Activated T-cell treated with anti-CD3 and anti-CD28 coated beads for 48 hours (primary cell): ENCODE data around the gene LOXL4.

ENCODE experiments used
- DNase-seq: peaks from one replicate; pipeline ENCODE4 v3.0.0-alpha.2; 2020; ENCODE audit warnings: low read depth

Gene LOXL4

DNA sequence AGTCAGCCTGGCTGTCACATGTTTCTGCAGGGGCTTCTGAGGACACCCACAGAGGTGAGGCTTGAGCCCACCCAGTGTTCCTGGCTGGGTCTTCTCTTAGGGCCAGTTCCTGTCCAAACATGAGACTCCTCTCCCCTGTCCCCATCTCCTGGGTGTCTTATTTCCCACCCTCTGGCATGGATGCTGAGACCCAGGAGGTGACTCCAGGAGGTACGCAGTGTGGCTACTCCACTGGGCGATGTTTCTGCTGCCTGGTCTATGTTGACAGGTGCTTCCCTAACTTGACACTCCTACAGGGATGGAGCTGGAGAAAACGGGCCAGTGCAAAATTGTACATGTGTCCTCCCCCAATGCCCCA, 26.3 kb upstream of the LOXL4 start:
- DNase-seq = no peak

DNA sequence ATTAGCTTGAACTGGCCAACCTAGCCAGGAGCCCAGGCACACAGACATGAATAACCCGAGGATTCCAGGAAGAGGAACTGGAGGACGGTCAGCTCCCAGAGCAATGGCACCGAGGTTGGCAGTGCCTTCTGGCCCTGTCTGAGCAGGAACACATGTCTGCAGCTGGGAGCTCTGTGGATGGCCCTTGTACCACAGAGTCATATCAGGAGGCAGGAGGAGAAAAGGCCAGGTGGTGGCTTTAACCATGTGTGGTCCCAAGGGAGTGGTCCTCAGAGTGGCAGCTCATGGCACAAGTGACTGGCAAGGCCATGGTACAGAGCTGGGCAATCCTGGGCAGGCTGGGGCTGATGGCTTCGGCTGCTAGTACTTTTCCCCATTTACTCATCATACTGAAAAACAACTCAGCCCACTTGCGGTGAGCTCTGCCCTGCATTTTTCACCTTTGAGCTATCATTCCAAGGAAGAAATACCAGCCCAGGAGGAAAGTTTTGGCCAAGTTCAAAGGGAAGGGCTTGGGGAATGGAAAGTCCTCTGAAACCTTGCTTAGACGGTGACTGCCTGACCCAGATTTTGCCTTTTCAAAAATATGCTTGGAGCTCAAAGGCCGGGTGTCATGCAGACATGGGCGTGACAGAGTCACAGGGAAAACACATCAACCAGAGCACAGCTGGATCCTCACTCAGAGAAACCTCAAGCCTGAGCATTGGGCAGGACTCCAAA, 25.7 kb upstream of the LOXL4 start:
- no peak for DNase-seq

GRCh38 chr10:98292971-98293370, 25.0 kb upstream of the LOXL4 start:
- DNase-seq = no peak

DNA sequence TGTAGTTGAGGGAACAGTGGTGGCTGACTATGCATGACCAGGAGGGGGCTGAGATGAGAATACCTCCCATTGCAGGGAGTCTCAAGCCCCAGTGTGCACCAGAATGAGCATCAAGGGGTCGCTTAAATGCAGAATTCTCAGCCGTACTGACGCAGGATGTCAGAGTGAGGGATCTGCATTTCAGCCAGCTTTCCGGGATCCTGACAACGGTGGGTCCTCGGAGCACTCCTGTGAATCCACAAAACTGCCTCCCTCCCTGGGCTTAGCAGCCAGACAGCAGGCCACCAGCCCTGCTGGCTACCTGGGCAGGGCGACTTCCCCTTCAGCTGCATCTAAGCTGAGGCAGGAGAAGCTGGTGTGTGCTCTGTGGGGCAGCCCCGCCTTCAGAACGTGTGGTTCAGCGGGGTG, 21.8 kb upstream of the LOXL4 start:
- no peak for DNase-seq

GRCh38 chr10:98287321-98287720, 19.3 kb upstream of the LOXL4 start:
- no peak for DNase-seq

- no peak for DNase-seq
Observed at GRCh38 chr10:98286419-98286818, 18.4 kb upstream of the LOXL4 start.

DNA sequence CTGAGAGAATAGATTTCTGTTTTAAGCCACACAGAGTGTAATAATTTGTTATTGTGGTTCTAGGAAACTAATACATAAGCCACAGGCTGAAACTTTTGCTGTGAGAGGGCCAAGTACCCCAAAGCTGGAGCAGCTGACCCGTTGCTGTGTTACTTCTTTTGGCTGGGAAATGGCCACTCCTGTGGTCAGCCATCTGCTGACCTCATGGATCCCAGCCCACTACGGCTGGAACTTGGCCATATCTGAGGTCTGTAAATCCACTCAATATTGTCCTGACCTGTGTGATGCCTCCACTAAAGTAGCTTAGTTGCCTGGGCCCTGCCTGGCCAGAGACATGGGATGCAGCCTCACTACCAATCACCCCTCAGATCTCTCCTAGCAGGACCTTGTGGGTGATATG, 17.4 kb upstream of the LOXL4 start:
- no peak for DNase-seq

- DNase-seq = no peak
Observed at GRCh38 chr10:98276311-98276710, 8.3 kb upstream of the LOXL4 start.

DNA sequence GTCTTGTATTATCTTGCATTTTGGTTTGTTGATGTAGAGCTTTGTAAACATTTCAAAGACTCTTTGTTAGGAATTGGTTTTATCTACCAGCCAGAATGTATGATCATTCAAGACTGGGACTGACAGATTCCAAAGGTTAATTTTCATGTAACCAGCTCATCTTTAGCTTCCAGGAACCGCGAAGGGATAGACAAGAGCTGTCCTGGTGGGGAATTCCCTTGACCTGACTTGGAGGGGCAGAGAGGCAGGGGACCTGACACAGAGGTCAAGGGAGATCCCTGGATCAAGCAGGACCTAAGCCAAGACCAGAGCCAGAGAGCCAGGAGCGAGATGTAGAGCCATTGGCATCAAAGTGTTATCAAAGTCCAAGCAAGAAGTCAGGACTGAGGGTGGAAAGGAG, 6.6 kb upstream of the LOXL4 start:
- DNase-seq = no peak

DNA sequence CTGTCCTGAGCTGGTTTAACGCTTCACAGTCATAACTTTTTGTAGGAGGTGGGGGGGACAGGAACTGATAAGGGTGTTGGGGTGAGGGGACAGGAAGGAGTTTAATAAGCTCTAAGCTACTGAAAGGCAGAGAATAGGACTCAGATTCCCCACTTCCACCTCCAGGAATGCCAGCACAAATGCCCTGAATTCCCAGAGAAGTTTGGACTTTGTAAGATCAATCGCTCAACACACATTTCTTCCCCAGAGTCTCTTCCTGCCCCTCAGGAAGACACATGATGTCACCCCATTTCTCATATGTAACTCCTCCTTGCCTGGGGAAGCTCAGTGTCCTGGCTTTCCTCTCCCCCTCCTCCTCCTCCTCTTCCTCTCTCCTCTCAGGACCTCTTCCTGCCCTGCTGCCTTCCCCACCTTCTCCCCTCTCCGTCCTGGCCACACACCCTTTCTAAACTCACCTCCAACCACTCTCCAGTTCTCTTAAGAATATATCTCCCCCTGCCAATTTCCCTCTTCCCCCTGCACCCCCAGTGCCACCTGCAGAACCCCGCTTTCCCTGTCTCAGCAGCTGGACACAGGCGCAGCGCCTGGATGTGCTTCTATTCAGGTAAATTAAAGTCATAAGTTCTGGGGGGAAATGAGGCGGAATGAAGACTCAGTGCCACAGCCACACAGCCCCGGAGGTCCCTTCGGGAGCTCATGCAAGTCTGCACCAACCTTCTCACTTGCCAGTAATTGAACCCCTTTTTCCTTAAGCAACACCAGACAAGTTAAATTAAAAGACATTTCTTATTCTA, 5.3 kb upstream of the LOXL4 start:
- DNase-seq = no peak

DNA sequence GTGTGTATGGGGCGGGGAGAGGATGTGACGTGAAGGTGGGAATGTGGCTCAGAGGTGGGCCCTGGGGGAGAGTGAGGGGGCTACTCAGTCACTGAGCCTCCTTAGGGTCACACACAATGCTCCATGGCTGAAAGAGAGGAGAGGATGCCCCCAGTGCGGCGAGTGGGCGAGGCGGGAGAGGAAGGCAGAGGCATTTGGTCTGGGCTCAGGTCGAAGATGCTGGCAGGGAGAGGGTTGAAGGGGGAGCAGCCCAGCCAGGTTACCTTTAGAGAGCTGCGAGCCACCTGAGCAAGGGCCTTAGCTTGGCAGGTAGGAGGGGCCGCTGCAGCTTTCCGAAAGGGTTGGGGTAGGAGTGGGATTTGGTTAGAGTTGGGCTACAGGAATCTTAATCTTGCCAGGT, 4.7 kb upstream of the LOXL4 start:
- DNase-seq = no peak

- no peak for DNase-seq
Observed at GRCh38 chr10:98272245-98272644, 4.3 kb upstream of the LOXL4 start.

DNA sequence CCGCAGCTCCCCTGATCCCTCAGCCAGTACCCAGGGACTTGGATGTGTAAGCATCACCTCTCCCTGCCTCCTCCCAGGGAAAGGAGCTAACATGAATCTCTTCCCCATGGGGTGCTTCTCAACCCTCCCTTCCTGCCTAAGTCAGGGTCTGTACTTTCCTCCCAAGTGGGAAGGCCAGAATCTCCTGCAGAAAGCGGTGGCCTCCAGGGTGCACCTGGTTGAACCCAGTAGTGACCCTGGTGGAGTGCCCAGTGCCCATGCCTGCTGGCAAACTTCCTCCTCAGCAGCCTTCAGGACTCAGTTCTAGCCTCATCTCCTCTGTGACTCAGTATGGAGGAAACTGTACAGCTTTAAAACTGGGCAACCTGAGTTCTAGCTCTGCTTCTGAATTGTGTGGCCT, 2.8 kb upstream of the LOXL4 start:
- no peak for DNase-seq

DNA sequence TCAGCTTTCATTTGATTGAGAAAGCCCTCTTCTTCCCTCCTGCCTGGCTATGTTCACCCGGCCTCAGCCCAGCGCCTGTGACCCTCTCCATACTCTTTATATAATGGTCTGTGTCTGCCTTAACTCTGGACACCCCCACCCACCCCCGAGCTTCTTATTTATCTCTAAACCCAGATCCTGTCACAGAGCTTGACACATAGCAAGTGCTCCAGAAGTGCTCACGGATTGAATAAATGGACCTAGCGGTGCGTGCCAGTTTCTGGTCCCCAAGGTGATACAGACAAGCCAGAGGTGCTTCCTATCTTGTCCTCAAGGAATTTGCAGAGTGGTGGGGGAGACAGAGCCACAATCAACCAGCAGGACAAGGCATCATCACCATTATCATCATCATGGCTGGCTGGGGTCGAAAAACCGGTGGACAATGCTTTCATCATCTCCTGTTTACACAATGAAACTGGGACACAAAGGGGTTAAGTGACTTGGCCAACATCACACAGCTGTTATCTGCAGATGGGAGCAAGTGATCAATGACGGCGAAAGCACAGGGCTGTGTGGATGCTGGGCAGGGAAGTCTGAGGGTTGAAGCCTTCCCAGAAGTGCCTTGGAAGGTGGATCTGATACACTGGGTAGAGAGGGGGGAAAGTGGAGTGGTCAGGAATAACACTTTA, 2.2 kb upstream of the LOXL4 start:
- no peak for DNase-seq

GRCh38 chr10:98269435-98269912, 1.5 kb upstream of the LOXL4 start:
- DNase-seq = no peak

DNA sequence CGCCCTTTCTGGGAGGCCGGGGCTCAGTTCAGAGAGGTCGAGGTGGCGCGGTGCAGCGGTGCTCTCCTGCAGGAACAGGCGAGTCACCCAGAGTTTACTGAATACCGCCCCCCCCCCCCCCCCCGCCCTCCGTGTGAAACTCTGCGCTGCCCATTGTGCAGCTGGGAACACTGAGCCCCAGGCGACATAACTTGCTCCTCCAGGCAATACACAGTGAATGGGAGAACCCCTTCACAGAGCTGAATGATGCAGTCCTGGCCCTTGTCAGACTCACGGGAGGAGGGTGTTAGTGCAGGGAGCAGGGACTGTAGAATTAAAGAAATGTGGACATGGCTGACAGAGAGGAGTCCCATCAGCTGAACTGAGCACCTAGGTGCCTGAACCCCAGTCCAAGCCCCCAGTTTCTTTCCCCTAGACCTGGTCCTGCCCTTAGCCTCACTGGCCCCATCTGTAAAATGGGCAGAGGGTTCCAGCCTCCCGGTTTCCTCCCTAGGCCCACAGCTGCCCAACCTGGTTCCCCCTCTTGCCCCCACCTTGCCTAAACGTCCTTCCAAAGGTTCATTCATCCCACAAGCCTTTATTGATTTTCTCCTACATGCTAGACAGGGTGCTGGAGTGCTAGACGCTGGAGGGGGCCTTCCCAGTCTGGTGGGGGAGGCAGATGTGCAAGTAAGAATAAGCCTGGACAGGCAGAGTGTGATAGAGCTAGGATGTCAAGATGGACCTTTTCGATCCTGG, 869 bp upstream of the LOXL4 start:
- DNase-seq = no peak

GRCh38 chr10:98267069-98267893, 713 bp downstream of the LOXL4 start:
- DNase-seq = no peak

- DNase-seq = no peak
Observed at GRCh38 chr10:98266647-98267046, 1.3 kb downstream of the LOXL4 start.

- DNase-seq = no peak
Observed at GRCh38 chr10:98265403-98266378, 2.3 kb downstream of the LOXL4 start.

DNA sequence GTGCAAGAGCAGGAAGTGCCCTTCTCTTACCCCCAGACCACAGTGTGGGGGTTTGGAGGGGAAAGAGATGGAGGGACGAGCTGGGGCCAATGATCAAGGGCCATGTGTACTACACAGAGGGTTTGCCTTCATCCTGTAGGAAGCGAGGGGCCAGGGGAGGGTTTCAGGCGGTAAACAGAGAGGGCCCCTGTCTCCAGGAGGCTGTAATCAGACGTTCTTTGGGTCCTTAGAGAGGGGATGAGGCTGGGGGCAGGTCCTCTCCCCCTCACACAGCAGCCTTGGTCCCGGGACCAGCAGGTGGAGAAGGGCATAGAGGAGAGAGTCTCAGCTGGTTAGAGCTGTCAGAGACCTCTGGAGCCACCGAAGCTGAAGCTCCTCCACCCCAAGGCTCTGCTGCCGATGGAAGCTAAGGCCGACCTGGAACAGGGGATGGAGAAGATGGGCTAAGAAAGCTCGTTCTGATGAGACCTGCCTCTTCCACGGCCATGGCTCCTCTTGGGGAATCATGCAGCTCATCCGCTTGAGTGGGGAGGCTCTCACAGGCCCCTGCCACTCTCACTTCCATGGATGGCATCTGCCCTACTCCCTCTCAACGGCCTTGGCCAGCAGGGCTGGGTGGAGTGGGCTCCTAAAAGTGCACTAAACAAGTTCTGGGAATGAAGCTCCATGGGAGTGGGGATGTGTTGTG, 3.5 kb downstream of the LOXL4 start:
- DNase-seq = no peak
